Activated CD4-positive, alpha-beta memory T cell treated with anti-CD3 and anti-CD28 coated beads for 36 hours (primary cell): ENCODE results near the gene GSTT2. TPM values are rescaled to one million over a fixed set of nuclear protein-coding genes. Genes with fewer than 3 reads are reported as not detected.
"Not testable (repeated sequence)": the region's sequence is repeated elsewhere in the genome, so short reads cannot be mapped to it uniquely, and the experiment has no call there.

ENCODE experiments used
- CTCF ChIA-PET: fragments of 350-600 bp; sonication (Branson Sonifier 250); formaldehyde crosslinking; loops from one replicate; lab custom pipeline; 2021; ENCODE audit warnings: antibody characterized with exemption, inconsistent platforms; lab: Charles Lee
- POLR2A ChIA-PET: fragments of 350-600 bp; sonication (Branson Sonifier 250); formaldehyde crosslinking; loops from one replicate; lab custom pipeline; 2021; ENCODE audit warnings: antibody characterized with exemption; lab: Charles Lee
- DNase-seq: peaks from one replicate; pipeline ENCODE4 v3.0.0-alpha.2; 2020
- H3K27ac Mint-ChIP-seq: one replicate; pipeline ENCODE4 v1.8.0; 2021; ENCODE audit warnings: mixed read lengths
- H3K27me3 Mint-ChIP-seq: one replicate; pipeline ENCODE4 v1.8.0; 2021; ENCODE audit warnings: mixed read lengths
- H3K36me3 Mint-ChIP-seq: one replicate; pipeline ENCODE4 v1.8.0; 2021; ENCODE audit warnings: mixed read lengths
- H3K4me1 Mint-ChIP-seq: one replicate; pipeline ENCODE4 v1.8.0; 2021; ENCODE audit warnings: low read depth, mixed read lengths
- H3K4me3 Mint-ChIP-seq: one replicate; pipeline ENCODE4 v1.8.0; 2021; ENCODE audit warnings: mild to moderate bottlenecking, mixed read lengths
- H3K9me3 Mint-ChIP-seq: one replicate; pipeline ENCODE4 v1.8.0; 2021; ENCODE audit warnings: mixed read lengths
- intact Hi-C: fragments of 100-400 bp; cut with micrococcal nuclease; formaldehyde crosslinking; loops from one replicate; pipeline ENCODE4 v1.15.1; 2023
- total RNA-seq, 2 experiments: library from RNA; stranded (reverse); gene quantifications; one replicate each; pipeline ENCODE4 v1.2.3, GENCODE V29; 2021

The GSTT2 gene
- total RNA-seq = not detected

DNA sequence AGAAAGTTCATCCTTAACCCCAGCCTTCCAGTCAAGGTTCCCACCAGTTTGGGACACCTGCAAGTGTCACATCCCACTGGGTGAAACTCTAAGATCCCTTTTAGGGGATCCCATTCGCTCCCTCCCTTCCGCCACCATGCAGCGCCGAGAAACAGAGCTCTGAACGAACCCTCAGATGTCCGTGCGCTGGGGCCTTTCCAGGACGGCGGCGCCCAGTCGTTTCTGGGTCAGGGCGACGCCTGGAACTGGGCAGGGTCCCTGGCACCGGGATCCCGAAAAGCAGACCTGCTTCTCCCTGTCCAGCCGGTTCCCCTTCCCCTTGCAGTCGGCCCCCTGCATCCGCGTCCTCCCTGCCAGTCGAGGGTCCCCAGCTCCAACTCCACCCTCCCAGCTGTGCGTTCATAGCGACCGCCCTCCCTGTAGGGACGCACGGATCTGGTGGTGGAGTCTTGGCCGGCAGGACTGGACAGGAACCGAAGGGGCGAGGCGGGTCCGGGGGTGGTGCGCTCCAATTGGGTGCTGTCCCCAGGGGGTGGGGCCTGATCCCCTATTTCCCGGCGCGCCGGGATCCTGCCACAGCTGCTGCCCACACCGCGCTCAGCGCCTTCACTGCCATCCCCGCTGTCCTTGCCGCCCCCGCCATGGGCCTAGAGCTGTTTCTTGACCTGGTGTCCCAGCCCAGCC lies at the start of gene GSTT2:
GSTT2 (plus strand) TSS at position 578 of the 684 bp plus-strand sequence.
- H3K4me1 Mint-ChIP-seq, H3K27ac Mint-ChIP-seq, DNase-seq, CTCF ChIA-PET, H3K27me3 Mint-ChIP-seq, H3K4me3 Mint-ChIP-seq, H3K36me3 Mint-ChIP-seq, POLR2A ChIA-PET, H3K9me3 Mint-ChIP-seq: not testable (repeated sequence)
- intact Hi-C loops = loop anchor here (10.0 kb wide), 1 partner anchor 175 kb away; no protein-coding TSS in a partner anchor

DNA sequence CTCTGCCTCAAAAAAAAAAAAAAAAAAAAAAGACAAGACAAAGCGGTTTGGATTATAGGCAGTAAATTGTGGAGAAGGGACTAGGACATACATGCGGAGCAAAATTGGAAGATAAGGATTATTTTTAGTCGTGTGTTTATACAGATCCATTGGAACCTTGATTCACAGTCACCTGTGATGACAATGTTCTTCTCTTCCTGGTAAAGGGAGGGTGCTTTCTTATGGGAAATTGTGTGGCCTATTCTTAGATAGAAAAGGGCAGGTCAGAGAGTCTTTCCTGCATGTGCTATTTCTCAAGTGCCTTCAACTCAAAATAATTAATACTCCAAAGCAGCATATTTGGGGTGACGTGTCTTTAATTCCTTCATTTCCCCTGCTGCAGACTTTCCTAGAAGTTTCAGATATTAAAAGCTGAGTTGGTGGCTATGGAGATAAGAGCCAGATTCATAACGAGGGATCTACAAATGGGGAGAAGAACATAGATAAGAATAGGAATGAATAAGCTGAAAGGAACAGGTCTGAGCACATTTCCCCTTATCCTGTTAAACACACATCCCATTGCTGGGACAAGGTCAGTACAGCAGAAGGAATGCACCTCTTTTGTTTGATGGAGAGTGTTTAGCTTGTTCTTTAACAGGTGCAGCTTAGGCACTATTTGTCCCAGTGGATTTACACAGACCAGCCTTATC lies 41.5 kb upstream of the GSTT2 start:
- Mint-ChIP-seq H3K36me3 (no peaks in the 10 kb centered on the region), H3K9me3 (no peaks in the 10 kb centered on the region), H3K27ac (no peak overlapping the region), H3K27me3 (no peaks in the 10 kb centered on the region), H3K4me3 (no peak overlapping the region), H3K4me1 (no peaks in the 10 kb centered on the region)
- ChIA-PET CTCF (no interaction called here), POLR2A (no interaction called here)
- no peak for DNase-seq
- intact Hi-C loops = no loop called here

DNA sequence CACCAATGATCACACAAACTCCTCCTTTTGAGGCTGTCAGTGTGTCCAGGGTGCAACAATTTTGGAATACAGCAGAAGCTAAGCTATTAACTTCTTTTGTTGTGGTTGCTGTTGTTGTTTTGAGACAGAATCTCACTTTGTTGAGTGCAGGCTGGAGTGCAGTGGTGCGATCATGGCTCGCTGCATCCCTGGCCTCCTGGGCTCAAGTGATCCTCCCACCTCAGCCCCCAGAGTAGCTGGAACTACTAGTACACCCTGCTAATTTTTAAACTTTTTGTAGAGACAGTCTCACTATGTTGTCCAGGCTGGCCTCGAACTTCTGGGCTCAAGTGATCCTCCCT lies 40.9 kb upstream of the GSTT2 start:
- Mint-ChIP-seq H3K27me3 (no peaks in the 10 kb centered on the region), H3K36me3 (no peaks in the 10 kb centered on the region), H3K4me1 (no peaks in the 10 kb centered on the region), H3K27ac (no peak overlapping the region), H3K4me3 (no peak overlapping the region), H3K9me3 (no peaks in the 10 kb centered on the region)
- ChIA-PET POLR2A (no interaction called here), CTCF (no interaction called here)
- no peak for DNase-seq
- intact Hi-C loops = no loop called here

DNA sequence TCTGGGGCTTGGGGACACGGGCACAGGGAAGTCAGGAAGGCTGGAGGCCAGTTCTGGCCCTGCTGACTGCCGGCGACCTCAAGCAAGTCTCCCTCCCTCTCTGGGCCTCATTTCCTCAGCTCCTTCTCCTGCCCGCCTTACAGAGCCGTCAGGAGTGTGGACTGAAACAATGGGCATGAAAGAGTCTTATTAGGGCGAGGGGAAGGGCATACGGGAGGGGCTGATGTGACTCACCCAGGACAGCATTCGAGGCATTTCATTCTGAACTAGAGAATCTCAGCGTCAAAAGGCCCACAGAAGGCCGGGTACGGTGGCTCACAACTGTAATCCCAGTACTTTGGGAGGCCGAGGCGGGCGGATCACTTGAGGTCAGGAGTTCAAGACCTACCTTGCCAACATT lies 39.8 kb upstream of the GSTT2 start:
- H3K4me3 Mint-ChIP-seq, intact Hi-C loops, H3K9me3 Mint-ChIP-seq, DNase-seq, H3K27ac Mint-ChIP-seq, POLR2A ChIA-PET, CTCF ChIA-PET, H3K27me3 Mint-ChIP-seq, H3K4me1 Mint-ChIP-seq, H3K36me3 Mint-ChIP-seq: not testable (repeated sequence)

DNA sequence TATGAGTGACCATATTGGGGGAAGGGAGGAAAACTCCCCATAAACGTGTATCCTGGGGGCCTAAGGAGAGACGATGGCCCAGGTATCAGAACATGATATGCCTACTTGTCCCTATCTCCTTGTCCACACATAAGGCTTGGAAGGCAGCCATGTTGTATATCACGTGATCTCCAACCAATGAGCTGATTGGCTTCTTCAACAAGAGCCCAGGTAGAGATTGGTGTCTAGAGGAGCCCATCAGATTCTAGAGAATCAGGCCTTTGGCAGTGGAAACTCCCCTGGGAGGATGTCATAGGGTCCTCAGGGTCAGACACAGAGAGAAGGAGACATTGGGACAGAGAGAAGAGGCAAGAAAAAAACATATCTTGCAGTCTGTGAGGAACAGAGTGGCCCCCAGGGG lies 32.5 kb upstream of the GSTT2 start:
- H3K36me3 Mint-ChIP-seq, H3K9me3 Mint-ChIP-seq, intact Hi-C loops, H3K4me1 Mint-ChIP-seq, H3K27me3 Mint-ChIP-seq, POLR2A ChIA-PET, H3K4me3 Mint-ChIP-seq, CTCF ChIA-PET, H3K27ac Mint-ChIP-seq, DNase-seq: not testable (repeated sequence)

DNA sequence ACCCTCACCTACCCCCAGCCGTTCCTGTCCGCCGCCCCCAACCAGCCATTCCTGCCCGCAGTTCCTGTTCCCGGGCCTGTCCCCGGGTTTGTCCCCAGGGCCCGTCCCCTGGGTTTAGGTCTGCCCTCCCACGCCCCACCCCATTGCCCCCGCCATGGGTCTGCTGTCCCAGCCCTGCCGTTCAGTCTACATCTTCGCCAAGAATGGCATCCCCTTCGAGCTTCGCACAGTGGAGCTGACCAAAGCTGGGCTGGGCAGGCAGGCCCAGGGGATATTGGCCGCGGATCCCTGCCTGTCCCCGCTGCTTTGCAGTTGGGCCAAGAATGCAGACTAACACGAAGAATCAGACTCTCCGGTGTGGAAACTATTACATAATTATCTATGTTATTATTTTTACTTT lies 30.2 kb upstream of the GSTT2 start:
- H3K27ac Mint-ChIP-seq, intact Hi-C loops, H3K27me3 Mint-ChIP-seq: not testable (repeated sequence)

DNA sequence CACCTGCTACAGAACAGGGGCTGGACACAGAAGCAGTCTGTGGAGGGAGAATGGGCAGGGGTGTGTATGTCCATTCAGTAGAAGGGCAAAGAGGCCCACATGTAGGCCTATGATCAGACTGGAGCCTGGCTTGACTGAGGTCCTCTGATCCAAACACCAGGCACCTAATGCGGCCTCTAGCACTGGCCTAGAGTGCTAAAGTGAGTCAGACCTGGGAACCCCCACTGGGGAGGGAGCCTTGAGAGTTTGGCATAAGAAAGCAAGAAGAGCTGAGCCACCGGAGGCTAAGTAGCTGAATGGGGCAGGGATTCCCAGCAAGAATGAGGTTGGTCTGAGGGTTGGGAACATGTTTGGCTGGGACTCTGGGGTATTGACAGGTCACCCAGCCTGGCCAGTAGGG lies 28.6 kb upstream of the GSTT2 start:
- CTCF ChIA-PET = interaction anchor here (0.5 kb wide), 1 partner anchor 281 kb away, joined by 3 read pairs; no protein-coding TSS in a partner anchor
- H3K4me1 Mint-ChIP-seq, DNase-seq, H3K9me3 Mint-ChIP-seq, H3K36me3 Mint-ChIP-seq, H3K27ac Mint-ChIP-seq, intact Hi-C loops, H3K4me3 Mint-ChIP-seq, POLR2A ChIA-PET, H3K27me3 Mint-ChIP-seq: not testable (repeated sequence)

More for the DNA sequence above, 30.2 kb upstream of the GSTT2 start:
- H3K4me1 Mint-ChIP-seq, H3K4me3 Mint-ChIP-seq, DNase-seq, POLR2A ChIA-PET, H3K36me3 Mint-ChIP-seq, CTCF ChIA-PET, H3K9me3 Mint-ChIP-seq: not testable (repeated sequence)

DNA sequence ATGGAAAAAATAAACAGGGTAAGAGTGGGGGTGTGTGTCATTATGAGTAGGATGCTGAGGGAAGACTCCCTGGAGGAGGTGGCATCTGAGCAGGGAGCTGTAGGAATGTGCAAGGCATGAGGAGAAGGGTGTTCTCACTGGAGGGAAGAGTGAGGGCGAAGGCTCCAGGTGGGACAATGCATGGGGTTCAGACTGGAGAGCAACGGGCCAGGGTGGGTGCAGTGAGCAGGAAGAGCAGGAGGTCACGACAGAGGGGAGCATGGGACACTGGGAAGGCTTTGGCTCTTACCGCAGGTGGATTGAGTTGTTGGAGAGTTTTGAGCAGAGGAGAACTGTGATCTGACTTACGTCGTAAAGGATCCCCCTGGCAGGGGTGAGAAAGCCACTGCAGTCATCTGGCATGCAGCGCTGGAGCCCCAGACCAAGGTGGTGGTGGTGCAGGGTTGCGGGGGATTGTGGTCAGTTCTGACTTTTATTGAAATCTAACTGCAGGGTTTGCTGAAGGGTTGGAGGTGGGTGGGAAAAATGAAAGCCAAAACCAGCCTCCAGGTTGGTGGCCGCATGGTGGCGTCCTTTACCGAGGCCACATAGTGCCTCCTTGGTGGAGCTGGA lies 27.0 kb upstream of the GSTT2 start:
- CTCF ChIA-PET, H3K36me3 Mint-ChIP-seq, H3K9me3 Mint-ChIP-seq, POLR2A ChIA-PET, H3K4me3 Mint-ChIP-seq, H3K27ac Mint-ChIP-seq, intact Hi-C loops, H3K4me1 Mint-ChIP-seq, H3K27me3 Mint-ChIP-seq, DNase-seq: not testable (repeated sequence)

DNA sequence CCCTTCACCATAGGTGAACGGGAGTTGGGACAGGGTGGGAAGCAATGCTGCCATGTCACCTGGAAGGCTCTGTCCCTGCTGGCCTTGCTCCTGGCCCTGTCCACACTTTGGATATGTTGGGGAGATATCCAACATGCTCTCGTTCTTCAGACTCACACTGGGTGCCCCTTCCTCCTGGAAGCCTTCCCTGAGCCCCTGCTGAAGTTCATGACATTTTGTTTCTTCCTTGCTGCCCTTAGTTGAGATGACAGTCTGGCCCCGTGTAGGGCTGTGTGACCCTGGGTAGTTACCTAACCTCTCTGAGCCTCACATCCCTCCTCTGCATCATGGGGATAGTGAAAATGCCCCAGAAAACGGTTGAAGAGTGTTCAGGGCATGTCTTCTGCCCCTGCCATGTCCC lies 26.4 kb upstream of the GSTT2 start:
- DNase-seq, H3K36me3 Mint-ChIP-seq, H3K27ac Mint-ChIP-seq, H3K4me1 Mint-ChIP-seq, POLR2A ChIA-PET, intact Hi-C loops, H3K9me3 Mint-ChIP-seq, H3K27me3 Mint-ChIP-seq, H3K4me3 Mint-ChIP-seq, CTCF ChIA-PET: not testable (repeated sequence)

DNA sequence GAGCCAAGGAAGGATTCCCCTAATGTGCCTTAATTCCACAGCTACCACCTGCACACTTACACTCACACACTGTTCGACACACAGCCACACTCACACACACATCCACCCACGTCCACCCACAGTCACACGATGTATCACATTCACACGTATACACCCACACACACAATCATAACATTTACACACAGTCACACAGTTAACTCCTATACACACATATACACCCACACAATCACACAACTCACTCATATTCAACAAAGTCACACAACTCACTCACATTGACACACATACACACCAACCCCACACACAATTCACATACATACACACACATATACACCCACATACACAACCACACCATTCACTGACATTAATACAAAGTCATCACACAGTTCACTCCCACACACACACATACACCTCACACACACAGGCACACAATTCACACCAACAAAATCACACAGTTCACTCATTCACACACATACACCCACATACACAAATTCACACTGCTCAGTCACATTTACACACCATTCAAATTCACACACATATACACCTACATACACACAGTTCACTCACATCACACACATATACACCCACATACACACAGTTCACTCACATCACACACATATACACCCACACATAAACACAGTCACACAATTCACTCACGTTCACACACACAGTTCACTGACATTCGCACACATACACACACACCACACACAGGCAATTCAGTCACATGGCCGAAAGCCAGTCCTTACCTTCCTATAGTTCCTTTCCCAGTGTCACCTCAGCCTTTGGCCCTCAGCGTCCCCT lies 25.5 kb upstream of the GSTT2 start:
- H3K4me1 Mint-ChIP-seq, DNase-seq, H3K36me3 Mint-ChIP-seq, CTCF ChIA-PET, H3K9me3 Mint-ChIP-seq, H3K27me3 Mint-ChIP-seq, H3K4me3 Mint-ChIP-seq, H3K27ac Mint-ChIP-seq, intact Hi-C loops, POLR2A ChIA-PET: not testable (repeated sequence)

DNA sequence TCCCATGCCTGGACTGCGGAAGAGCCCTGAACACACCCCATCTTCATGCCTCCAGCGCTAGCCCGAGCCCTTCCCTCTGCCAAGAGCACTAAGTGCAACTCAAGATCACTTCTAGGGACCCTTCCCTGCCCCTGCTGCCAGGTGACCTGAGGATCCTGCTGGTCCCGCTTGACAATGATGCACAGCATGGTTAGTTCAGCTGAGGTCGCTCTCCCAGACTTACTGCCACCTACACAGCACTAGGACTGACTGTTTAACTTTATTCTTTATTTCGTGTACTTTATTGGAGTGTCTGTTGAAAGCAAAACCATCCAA lies 25.0 kb upstream of the GSTT2 start:
- intact Hi-C loops = loop anchor here (5.0 kb wide), 1 partner anchor 93 kb away; no protein-coding TSS in a partner anchor
- H3K27me3 Mint-ChIP-seq, H3K4me1 Mint-ChIP-seq, POLR2A ChIA-PET, H3K9me3 Mint-ChIP-seq, H3K27ac Mint-ChIP-seq, H3K36me3 Mint-ChIP-seq, DNase-seq, CTCF ChIA-PET, H3K4me3 Mint-ChIP-seq: not testable (repeated sequence)

DNA sequence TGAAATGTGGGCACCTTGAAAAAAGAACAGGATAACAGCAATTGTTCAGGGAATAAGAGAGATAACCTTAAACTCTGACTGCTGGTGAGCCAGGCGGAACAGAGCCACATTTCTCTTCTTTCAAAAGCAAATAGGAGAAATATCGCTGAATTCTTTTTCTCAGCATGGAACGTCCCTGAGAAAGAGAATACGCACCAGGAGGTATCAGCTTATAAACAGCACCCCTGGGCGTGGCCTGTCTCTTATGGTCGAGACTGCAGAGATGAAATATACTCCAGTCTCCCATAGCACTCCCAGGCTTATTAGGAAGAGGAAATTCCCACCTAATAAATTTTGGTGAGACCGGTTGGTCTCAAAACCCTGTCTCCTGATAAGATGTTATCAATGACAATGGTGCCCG lies 24.0 kb upstream of the GSTT2 start:
- H3K27me3 Mint-ChIP-seq = not testable (repeated sequence)

More for the DNA sequence above, 24.0 kb upstream of the GSTT2 start:
- POLR2A ChIA-PET, H3K36me3 Mint-ChIP-seq, H3K4me3 Mint-ChIP-seq, H3K4me1 Mint-ChIP-seq, H3K9me3 Mint-ChIP-seq, DNase-seq, H3K27ac Mint-ChIP-seq: not testable (repeated sequence)
- CTCF ChIA-PET = interaction anchor here (0.6 to 1.4 kb wide), 8 partner anchors 26 to 292 kb away, joined by 3 to 6 read pairs (median 4); partner anchors contain the start of genes MIF and SLC2A11
- intact Hi-C loops = loop anchor here (5.0 kb wide), 1 partner anchor 94 kb away; no protein-coding TSS in a partner anchor
